Left renal cortex interstitium (tissue), 4 donors: ENCODE data around the gene PLCL1. TPM values are rescaled to one million over a fixed set of nuclear protein-coding genes. Genes with fewer than 3 reads are reported as not detected.

Experiments used
- DNase-seq, 4 donors: peaks; one replicate each; pipeline ENCODE4 v3.0.0-alpha.2; 2013; ENCODE audit warnings: low read depth in 4 of 4, low spot score in 2 of 4, missing footprints in 1 of 4
- polyA plus RNA-seq, 4 donors: library from polyadenylated mRNA; unstranded; fragments of 120-200 nt; gene quantifications; one replicate each; pipeline ENCODE4 v1.2.1, GENCODE V29; 2013; ENCODE audit not compliant: insufficient read length in 4 of 4

The PLCL1 gene
- polyA plus RNA-seq, 4 donors, result 14.2 to 23.3 (median 15.3) TPM

- DNase-seq, result no peak
Measured at GRCh38 chr2:197879812-197880408, 75.5 kb downstream of the PLCL1 start.

GRCh38 chr2:197883354-197884032 lies 79.1 kb downstream of the PLCL1 start:
- DNase-seq, result no peak

GRCh38 chr2:197884252-197884651 lies 79.9 kb downstream of the PLCL1 start:
- DNase-seq, result no peak

GRCh38 chr2:197885126-197885525 lies 80.7 kb downstream of the PLCL1 start:
- DNase-seq, result no peak

GRCh38 chr2:197885587-197885986 lies 81.2 kb downstream of the PLCL1 start:
- no peak for DNase-seq

- DNase-seq, result no peak
Measured at GRCh38 chr2:197888321-197888720, 83.9 kb downstream of the PLCL1 start.

- no peak for DNase-seq
Measured at GRCh38 chr2:197889041-197889440, 84.6 kb downstream of the PLCL1 start.

GRCh38 chr2:197890168-197890567 lies 85.8 kb downstream of the PLCL1 start:
- no peak for DNase-seq

GRCh38 chr2:197891897-197892442 lies 87.6 kb downstream of the PLCL1 start:
- DNase-seq, result no peak

- no peak for DNase-seq
Measured at GRCh38 chr2:197893403-197894177, 89.2 kb downstream of the PLCL1 start.

- no peak for DNase-seq
Measured at GRCh38 chr2:197894751-197895274, 90.4 kb downstream of the PLCL1 start.

- DNase-seq, result no peak
Measured at GRCh38 chr2:197897960-197898678, 93.7 kb downstream of the PLCL1 start.

- DNase-seq, result no peak
Measured at GRCh38 chr2:197904446-197904845, 100.1 kb downstream of the PLCL1 start.

GRCh38 chr2:197908156-197908555 lies 103.8 kb downstream of the PLCL1 start:
- no peak for DNase-seq

- no peak for DNase-seq
Measured at GRCh38 chr2:197908990-197909776, 104.8 kb downstream of the PLCL1 start.

- no peak for DNase-seq
Measured at GRCh38 chr2:197911667-197912066, 107.3 kb downstream of the PLCL1 start.

GRCh38 chr2:197913084-197913483 lies 108.7 kb downstream of the PLCL1 start:
- no peak for DNase-seq

GRCh38 chr2:197914778-197915177 lies 110.4 kb downstream of the PLCL1 start:
- DNase-seq, result no peak

GRCh38 chr2:197915548-197916265 lies 111.3 kb downstream of the PLCL1 start:
- no peak for DNase-seq
